ENCODE results near the gene SNX27. TPM values are rescaled to one million over a fixed set of nuclear protein-coding genes. Genes with fewer than 3 reads are reported as not detected.

The SNX27 gene
- total and polyA plus RNA-seq, 4 donors = 4.3 to 19.7 (median 10.5) TPM

DNA sequence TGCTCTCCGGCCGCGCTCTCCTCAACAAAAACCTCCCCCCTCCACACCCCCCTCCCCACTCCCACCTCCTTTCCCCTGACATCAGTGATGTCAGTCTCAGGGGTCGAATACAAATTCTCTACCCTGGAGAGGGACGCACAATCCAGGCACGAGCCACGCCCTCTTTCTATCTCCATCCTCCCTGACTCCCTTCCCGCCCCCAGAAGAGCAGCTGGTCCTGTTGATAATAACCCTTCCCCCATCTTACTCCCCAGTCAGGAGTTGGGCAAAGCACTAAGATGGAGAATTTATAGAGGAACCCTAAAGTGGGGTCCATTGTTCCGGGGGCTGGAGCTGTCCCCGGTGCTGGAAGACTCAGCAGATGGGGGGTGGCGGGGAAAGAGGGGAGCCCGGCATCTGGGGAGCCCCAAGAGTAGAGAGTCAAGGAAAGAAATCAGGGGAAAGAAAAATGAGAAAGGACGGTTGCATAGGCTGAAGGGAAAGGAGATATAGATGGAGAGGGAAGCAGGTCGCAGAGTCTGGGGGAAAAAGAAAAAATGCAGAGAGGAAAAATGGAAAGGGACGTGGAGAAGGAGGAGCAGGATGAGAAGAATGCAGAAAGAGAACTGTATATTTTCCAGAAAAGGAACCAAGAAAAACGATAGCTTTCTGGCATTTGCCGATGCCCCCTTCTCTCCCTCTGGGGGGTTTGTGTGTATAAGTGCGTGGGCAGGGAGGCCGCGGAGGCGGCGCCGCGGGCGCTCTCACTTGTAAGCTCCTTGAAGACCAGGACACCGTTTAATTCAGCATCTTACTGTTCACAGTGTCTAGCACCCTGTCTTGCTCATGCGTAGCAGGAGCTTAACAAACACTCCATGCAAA is 105.2 kb downstream of the SNX27 start, which contains the start of gene CELF3:
TSS of gene CELF3 (minus strand) at position 33 of the 861 bp plus-strand sequence. CDS start 783 bp downstream, outside the sequence.
- H3K4me3 ChIP-seq (ENCODE audit: low read depth in 1 of 3, low read length in 3 of 3) = no peak within 1 kb of the TSS
- no peak within 1 kb of the TSS for H3K27ac ChIP-seq (ENCODE audit: low read depth in 1 of 2, low read length in 2 of 2)
- peaks cover 4 to 23% (median 15%) of the 10 kb centered on the region in 4 donors for H3K4me1 ChIP-seq (ENCODE audit: control insufficient read depth in 4 of 4, insufficient read depth in 4 of 4, low read length in 3 of 4)
- H3K27me3 ChIP-seq (ENCODE audit: control insufficient read depth in 4 of 4, insufficient read depth in 4 of 4, low read length in 3 of 4) = peaks cover 0 to 4% (median 0%) of the 10 kb centered on the region in 4 donors
- no peaks in the 10 kb centered on the region for H3K9me3 ChIP-seq (ENCODE audit: control insufficient read depth in 4 of 4, low read length in 3 of 4)
- DNase-seq (ENCODE audit: low spot score) = peak; percentile 63
- H3K36me3 ChIP-seq (ENCODE audit: control insufficient read depth in 4 of 4, insufficient read depth in 3 of 4, low read depth in 1 of 4, low read length in 3 of 4) = no peaks in the 10 kb centered on the region
- TF ChIP-seq, protein P1, sequence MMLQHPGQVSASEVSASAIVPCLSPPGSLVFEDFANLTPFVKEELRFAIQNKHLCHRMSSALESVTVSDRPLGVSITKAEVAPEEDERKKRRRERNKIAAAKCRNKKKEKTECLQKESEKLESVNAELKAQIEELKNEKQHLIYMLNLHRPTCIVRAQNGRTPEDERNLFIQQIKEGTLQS (IDR thresholded peaks at IDR 0.05) = no peak
- TF ChIP-seq, protein P2, sequence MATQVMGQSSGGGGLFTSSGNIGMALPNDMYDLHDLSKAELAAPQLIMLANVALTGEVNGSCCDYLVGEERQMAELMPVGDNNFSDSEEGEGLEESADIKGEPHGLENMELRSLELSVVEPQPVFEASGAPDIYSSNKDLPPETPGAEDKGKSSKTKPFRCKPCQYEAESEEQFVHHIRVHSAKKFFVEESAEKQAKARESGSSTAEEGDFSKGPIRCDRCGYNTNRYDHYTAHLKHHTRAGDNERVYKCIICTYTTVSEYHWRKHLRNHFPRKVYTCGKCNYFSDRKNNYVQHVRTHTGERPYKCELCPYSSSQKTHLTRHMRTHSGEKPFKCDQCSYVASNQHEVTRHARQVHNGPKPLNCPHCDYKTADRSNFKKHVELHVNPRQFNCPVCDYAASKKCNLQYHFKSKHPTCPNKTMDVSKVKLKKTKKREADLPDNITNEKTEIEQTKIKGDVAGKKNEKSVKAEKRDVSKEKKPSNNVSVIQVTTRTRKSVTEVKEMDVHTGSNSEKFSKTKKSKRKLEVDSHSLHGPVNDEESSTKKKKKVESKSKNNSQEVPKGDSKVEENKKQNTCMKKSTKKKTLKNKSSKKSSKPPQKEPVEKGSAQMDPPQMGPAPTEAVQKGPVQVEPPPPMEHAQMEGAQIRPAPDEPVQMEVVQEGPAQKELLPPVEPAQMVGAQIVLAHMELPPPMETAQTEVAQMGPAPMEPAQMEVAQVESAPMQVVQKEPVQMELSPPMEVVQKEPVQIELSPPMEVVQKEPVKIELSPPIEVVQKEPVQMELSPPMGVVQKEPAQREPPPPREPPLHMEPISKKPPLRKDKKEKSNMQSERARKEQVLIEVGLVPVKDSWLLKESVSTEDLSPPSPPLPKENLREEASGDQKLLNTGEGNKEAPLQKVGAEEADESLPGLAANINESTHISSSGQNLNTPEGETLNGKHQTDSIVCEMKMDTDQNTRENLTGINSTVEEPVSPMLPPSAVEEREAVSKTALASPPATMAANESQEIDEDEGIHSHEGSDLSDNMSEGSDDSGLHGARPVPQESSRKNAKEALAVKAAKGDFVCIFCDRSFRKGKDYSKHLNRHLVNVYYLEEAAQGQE (IDR thresholded peaks at IDR 0.05) = peak; percentile 96
- no peak for TF ChIP-seq SP1 (IDR thresholded peaks at IDR 0.05)
- no peak for TF ChIP-seq RXRA (IDR thresholded peaks at IDR 0.05)
- whole genome bisulfite sequencing = 14% methylated on average over 27 of the region's 27 CpGs
- no peak within 1 kb of the TSS for H3K9ac ChIP-seq (ENCODE audit: low read depth in 1 of 2, low read length in 2 of 2)

- Histone ChIP-seq H3K9me3 (ENCODE audit: control insufficient read depth in 4 of 4, low read length in 3 of 4) (no peaks in the 10 kb centered on the region), H3K9ac (ENCODE audit: low read depth in 1 of 2, low read length in 2 of 2) (no peak overlapping the region), H3K4me1 (ENCODE audit: control insufficient read depth in 4 of 4, insufficient read depth in 4 of 4, low read length in 3 of 4) (peaks cover 4 to 23% (median 15%) of the 10 kb centered on the region in 4 donors), H3K27ac (ENCODE audit: low read depth in 1 of 2, low read length in 2 of 2) (no peak overlapping the region), H3K27me3 (ENCODE audit: control insufficient read depth in 4 of 4, insufficient read depth in 4 of 4, low read length in 3 of 4) (peaks cover 0 to 2% (median 0%) of the 10 kb centered on the region in 4 donors), H3K4me3 (ENCODE audit: low read depth in 1 of 3, low read length in 3 of 3) (no peak overlapping the region), H3K36me3 (ENCODE audit: control insufficient read depth in 4 of 4, insufficient read depth in 3 of 4, low read depth in 1 of 4, low read length in 3 of 4) (no peaks in the 10 kb centered on the region)
- TF ChIP-seq RXRA (IDR thresholded peaks at IDR 0.05) = no peak
- no peak for TF ChIP-seq SP1 (IDR thresholded peaks at IDR 0.05)
- TF ChIP-seq, protein P3, sequence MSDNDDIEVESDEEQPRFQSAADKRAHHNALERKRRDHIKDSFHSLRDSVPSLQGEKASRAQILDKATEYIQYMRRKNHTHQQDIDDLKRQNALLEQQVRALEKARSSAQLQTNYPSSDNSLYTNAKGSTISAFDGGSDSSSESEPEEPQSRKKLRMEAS (IDR thresholded peaks at IDR 0.05) = no peak
- no peak for TF ChIP-seq HNF4A (conservative IDR thresholded peaks at IDR 0.05)
- TF ChIP-seq, protein P1 (IDR thresholded peaks at IDR 0.05) = no peak
- TF ChIP-seq GABPA (IDR thresholded peaks at IDR 0.05 in 1 of 2, conservative IDR thresholded peaks at IDR 0.05 in 1 of 2) = no peak
- no peak for TF ChIP-seq HNF4G (IDR thresholded peaks at IDR 0.05)
- TF ChIP-seq TAF1 (conservative IDR thresholded peaks at IDR 0.05) = no peak
- no peak for DNase-seq (ENCODE audit: low spot score)
- 59% methylated on average over 4 of the region's 4 CpGs for WGBS
Observed at GRCh38 chr1:151718011-151718431, 106.2 kb downstream of the SNX27 start.

GRCh38 chr1:151718666-151719065 is 106.8 kb downstream of the SNX27 start:
- no peak for DNase-seq (ENCODE audit: low spot score)
- H3K27ac ChIP-seq (ENCODE audit: low read depth in 1 of 2, low read length in 2 of 2) = no peak overlapping the region
- H3K9me3 ChIP-seq (ENCODE audit: control insufficient read depth in 4 of 4, low read length in 3 of 4) = no peaks in the 10 kb centered on the region
- H3K36me3 ChIP-seq (ENCODE audit: control insufficient read depth in 4 of 4, insufficient read depth in 3 of 4, low read depth in 1 of 4, low read length in 3 of 4) = no peaks in the 10 kb centered on the region
- H3K4me3 ChIP-seq (ENCODE audit: low read depth in 1 of 3, low read length in 3 of 3) = no peak overlapping the region
- H3K9ac ChIP-seq (ENCODE audit: low read depth in 1 of 2, low read length in 2 of 2) = no peak overlapping the region
- peaks cover 0 to 2% (median 0%) of the 10 kb centered on the region in 4 donors for H3K27me3 ChIP-seq (ENCODE audit: control insufficient read depth in 4 of 4, insufficient read depth in 4 of 4, low read length in 3 of 4)
- WGBS = 92% methylated on average over 4 of the region's 4 CpGs
- H3K4me1 ChIP-seq (ENCODE audit: control insufficient read depth in 4 of 4, insufficient read depth in 4 of 4, low read length in 3 of 4) = peaks cover 7 to 23% (median 15%) of the 10 kb centered on the region in 4 donors
- TF ChIP-seq YY1 (IDR thresholded peaks at IDR 0.05) = no peak
- no peak for TF ChIP-seq RXRA (IDR thresholded peaks at IDR 0.05)
- TF ChIP-seq HNF4A (conservative IDR thresholded peaks at IDR 0.05) = no peak
- TF ChIP-seq SP1 (IDR thresholded peaks at IDR 0.05) = no peak
- TF ChIP-seq JUND (IDR thresholded peaks at IDR 0.05) = no peak
- no peak for TF ChIP-seq TAF1 (conservative IDR thresholded peaks at IDR 0.05)
